ENCODE data around the gene B4GALNT2.

DNA sequence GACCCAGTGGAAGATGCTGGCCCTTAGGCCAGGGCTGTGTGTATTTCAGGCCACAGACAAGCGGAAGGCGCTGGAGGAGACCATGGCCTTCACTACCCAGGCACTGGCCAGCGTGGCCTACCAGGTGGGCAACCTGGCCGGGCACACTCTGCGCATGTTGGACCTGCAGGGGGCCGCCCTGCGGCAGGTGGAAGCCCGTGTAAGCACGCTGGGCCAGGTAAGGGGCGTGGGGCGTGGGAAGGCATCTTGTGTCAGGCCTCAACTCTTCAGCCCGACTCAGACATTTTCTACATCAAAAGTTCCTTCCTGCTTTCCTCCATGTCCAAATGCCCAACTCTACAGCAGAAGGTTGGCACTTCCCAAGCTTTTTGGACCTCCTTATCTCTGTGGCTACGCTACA lies 83.9 kb downstream of the B4GALNT2 start:
- TF ChIP-seq ZC3H10 (CRISPR knock-in tag; IDR thresholded peaks at IDR 0.05), result no peak
- TF ChIP-seq TCF4 (CRISPR knock-in tag; IDR thresholded peaks at IDR 0.05; ENCODE audit: borderline replicate concordance), result no peak
- TF ChIP-seq PATZ1 (CRISPR knock-in tag; IDR thresholded peaks at IDR 0.05; ENCODE audit: borderline replicate concordance), result no peak
- no peak for TF ChIP-seq ZFP30 (CRISPR knock-in tag; IDR thresholded peaks at IDR 0.05)
- no peak for TF ChIP-seq TOX (CRISPR knock-in tag; IDR thresholded peaks at IDR 0.05; ENCODE audit: borderline replicate concordance)
- TF ChIP-seq TSHZ2 (CRISPR knock-in tag; IDR thresholded peaks at IDR 0.05), result no peak
- no peak for TF ChIP-seq PPARA (CRISPR knock-in tag; IDR thresholded peaks at IDR 0.05; ENCODE audit: borderline replicate concordance)
- no peak for TF ChIP-seq ISL1 (CRISPR knock-in tag; IDR thresholded peaks at IDR 0.05)
- TF ChIP-seq GLIS3 (CRISPR knock-in tag; IDR thresholded peaks at IDR 0.05), result no peak
- no peak for TF ChIP-seq OSR1 (CRISPR knock-in tag; IDR thresholded peaks at IDR 0.05)
